Parathyroid adenoma (tissue), 2 donors: ENCODE data around the gene USP11.

Experiments used
- H2AFZ ChIP-seq: fragments of 300-600 bp; sonication (generic); one replicate; pipeline ENCODE4 v1.7.0; 2017; ENCODE audit warnings: antibody characterized with exemption, mild to moderate bottlenecking
- H3K27ac ChIP-seq: fragments of 300-600 bp; sonication (generic); one replicate; pipeline ENCODE4 v1.7.0; 2017
- H3K27me3 ChIP-seq: fragments of 300-600 bp; sonication (generic); one replicate; pipeline ENCODE4 v1.7.0; 2017; ENCODE audit warnings: low read length; ENCODE audit not compliant: control insufficient read depth, insufficient read depth
- H3K36me3 ChIP-seq: fragments of 300-600 bp; sonication (generic); one replicate; pipeline ENCODE4 v1.7.0; 2017; ENCODE audit warnings: low read length; ENCODE audit not compliant: control insufficient read depth, insufficient read depth
- H3K4me1 ChIP-seq: fragments of 300-600 bp; sonication (generic); one replicate; pipeline ENCODE4 v1.7.0; 2017; ENCODE audit warnings: control low read depth
- H3K4me2 ChIP-seq: fragments of 300-600 bp; sonication (generic); one replicate; pipeline ENCODE4 v1.7.0; 2017; ENCODE audit warnings: low read length
- H3K4me3 ChIP-seq: fragments of 300-600 bp; sonication (generic); one replicate; pipeline ENCODE4 v1.7.0; 2017; ENCODE audit warnings: low read depth, low read length
- H3K79me2 ChIP-seq: fragments of 300-600 bp; sonication (generic); one replicate; pipeline ENCODE4 v1.7.0; 2017; ENCODE audit warnings: control low read depth
- H3K9ac ChIP-seq: fragments of 300-600 bp; sonication (generic); one replicate; pipeline ENCODE4 v1.7.0; 2017; ENCODE audit warnings: mild to moderate bottlenecking
- H3K9me3 ChIP-seq: fragments of 300-600 bp; sonication (generic); one replicate; pipeline ENCODE4 v1.7.0; 2017; ENCODE audit warnings: low read length; ENCODE audit not compliant: control insufficient read depth
- CTCF ChIP-seq: fragments of 300-600 bp; sonication (generic); IDR thresholded peaks from one replicate; pipeline ENCODE4 v1.7.0; 2017; ENCODE audit warnings: antibody characterized with exemption, mild to moderate bottlenecking
- donor health status: primary hyperparathyroidism.

USP11 gene

GRCh38 chrX:47224896-47225290 lies 7.9 kb upstream of the USP11 start:
- Histone ChIP-seq H3K9me3 (no peaks in the 10 kb centered on the region), H3K9ac (no peak overlapping the region), H3K4me1 (peaks cover 8% of the 10 kb centered on the region), H3K79me2 (peaks cover 2% of the 10 kb centered on the region), H3K4me2 (no peak overlapping the region), H3K27ac (no peak overlapping the region), H2AFZ (no peak overlapping the region), H3K36me3 (no peaks in the 10 kb centered on the region), H3K4me3 (no peak overlapping the region), H3K27me3 (no peaks in the 10 kb centered on the region)
- TF ChIP-seq CTCF: no peak

- Histone ChIP-seq H2AFZ (no peak overlapping the region), H3K27ac (no peak overlapping the region), H3K4me1 (no peaks in the 10 kb centered on the region), H3K9ac (no peak overlapping the region), H3K4me3 (no peak overlapping the region), H3K27me3 (no peaks in the 10 kb centered on the region), H3K36me3 (no peaks in the 10 kb centered on the region), H3K4me2 (no peak overlapping the region), H3K9me3 (no peaks in the 10 kb centered on the region), H3K79me2 (no peaks in the 10 kb centered on the region)
- TF ChIP-seq CTCF: no peak
Measured at GRCh38 chrX:47226071-47226470, 6.7 kb upstream of the USP11 start.

- H3K4me3 ChIP-seq: no peak overlapping the region
- no peak for TF ChIP-seq CTCF
- H3K4me2 ChIP-seq: no peak overlapping the region
- H3K27ac ChIP-seq: no peak overlapping the region
- no peaks in the 10 kb centered on the region for H3K36me3 ChIP-seq
- H3K9ac ChIP-seq: no peak overlapping the region
- H3K4me1 ChIP-seq: no peaks in the 10 kb centered on the region
- H2AFZ ChIP-seq: no peak overlapping the region
- no peaks in the 10 kb centered on the region for H3K9me3 ChIP-seq
- H3K79me2 ChIP-seq: no peaks in the 10 kb centered on the region
- no peaks in the 10 kb centered on the region for H3K27me3 ChIP-seq
Measured at GRCh38 chrX:47226531-47227333, 6.1 kb upstream of the USP11 start.

DNA sequence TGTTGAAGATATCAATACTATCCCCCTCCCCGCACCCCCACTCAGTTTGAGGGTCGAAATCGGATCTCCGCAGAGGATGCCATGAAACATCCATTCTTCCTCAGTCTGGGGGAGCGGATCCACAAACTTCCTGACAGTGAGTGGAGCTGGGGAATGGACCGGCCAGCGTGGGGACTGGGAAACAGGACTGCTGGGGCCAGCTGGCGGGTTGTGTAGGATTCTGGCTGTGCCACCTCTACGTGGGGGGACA lies 5.5 kb upstream of the USP11 start:
- no peak for TF ChIP-seq CTCF
- Histone ChIP-seq H3K27ac (no peak overlapping the region), H3K4me3 (no peak overlapping the region), H3K4me1 (peaks cover 2% of the 10 kb centered on the region), H3K9me3 (no peaks in the 10 kb centered on the region), H3K79me2 (peaks cover 1% of the 10 kb centered on the region), H3K9ac (no peak overlapping the region), H3K27me3 (no peaks in the 10 kb centered on the region), H2AFZ (no peak overlapping the region), H3K4me2 (no peak overlapping the region), H3K36me3 (no peaks in the 10 kb centered on the region)

DNA sequence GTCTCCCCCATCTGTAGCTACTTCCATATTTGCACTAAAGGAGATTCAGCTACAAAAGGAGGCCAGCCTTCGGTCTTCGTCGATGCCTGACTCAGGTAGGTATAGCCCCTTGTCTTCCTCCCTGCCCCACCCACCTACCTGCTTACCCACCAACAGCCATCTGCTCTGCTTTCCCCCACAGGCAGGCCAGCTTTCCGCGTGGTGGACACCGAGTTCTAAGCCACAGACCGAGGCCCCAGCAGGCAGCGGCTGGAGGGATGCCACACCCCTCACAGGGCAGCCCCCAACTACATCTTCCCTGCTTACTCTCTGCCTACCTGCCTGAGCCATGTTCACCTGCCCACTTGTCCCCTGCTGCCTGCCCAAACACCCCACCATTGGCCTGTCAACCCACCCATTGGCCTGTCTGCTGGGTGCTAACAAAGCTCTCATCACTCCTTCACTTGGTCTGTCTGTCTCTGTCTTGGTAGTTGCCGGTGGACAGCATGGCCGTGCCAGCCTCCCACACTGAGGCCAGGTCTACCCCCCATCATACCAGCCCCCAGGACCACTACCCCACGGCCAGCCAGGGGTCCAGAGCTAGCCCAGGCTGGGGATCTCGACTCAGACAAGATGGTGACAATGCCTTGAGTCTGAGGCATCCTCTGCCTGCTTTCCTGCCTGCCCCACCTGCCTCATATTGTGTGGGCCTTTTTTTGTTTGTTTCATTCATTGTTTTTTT lies 4.1 kb upstream of the USP11 start:
- peaks cover 3% of the 10 kb centered on the region for H3K79me2 ChIP-seq
- no peak overlapping the region for H3K4me2 ChIP-seq
- no peak overlapping the region for H3K4me3 ChIP-seq
- peaks cover 4% of the 10 kb centered on the region for H3K4me1 ChIP-seq
- H3K27ac ChIP-seq: no peak overlapping the region
- H2AFZ ChIP-seq: no peak overlapping the region
- H3K9me3 ChIP-seq: no peaks in the 10 kb centered on the region
- H3K9ac ChIP-seq: no peak overlapping the region
- no peaks in the 10 kb centered on the region for H3K36me3 ChIP-seq
- H3K27me3 ChIP-seq: no peaks in the 10 kb centered on the region
- TF ChIP-seq CTCF: no peak
